Keratinocyte (primary cell): ENCODE results near the gene RPL39L. TPM values are rescaled to one million over a fixed set of nuclear protein-coding genes. Genes with fewer than 3 reads are reported as not detected.

Experiments used
- DNase-seq: peaks from one replicate; pipeline ENCODE4 v3.0.0-alpha.2; 2011; ENCODE audit warnings: low read depth, missing footprints, low spot score
- FAIRE-seq: peaks from 2 replicates; lab custom pipeline; 2011; peaks lifted over from hg19 to GRCh38; lab: Jason Lieb, UNC
- H2AFZ ChIP-seq: 2 replicates; pipeline ENCODE4 v1.6.0; 2012; ENCODE audit warnings: low read length, control low read depth, inconsistent platforms; ENCODE audit not compliant: control insufficient read depth
- H3K27ac ChIP-seq: 2 replicates; pipeline ENCODE4 v1.5.1; 2011; ENCODE audit warnings: low read length; ENCODE audit not compliant: control insufficient read depth, insufficient read depth
- H3K27me3 ChIP-seq: 3 replicates; pipeline ENCODE4 v1.6.0; 2011; ENCODE audit warnings: low read length; ENCODE audit not compliant: control insufficient read depth, insufficient read depth; ENCODE audit errors: extremely low read depth
- H3K36me3 ChIP-seq, 2 experiments: 2 replicates in 1 of 2; 3 replicates in 1 of 2; pipeline ENCODE4 v1.5.1; 2011; ENCODE audit warnings: low read length in 2 of 2, mild to moderate bottlenecking in 1 of 2; ENCODE audit not compliant: control insufficient read depth in 2 of 2, insufficient read depth in 2 of 2; ENCODE audit errors: extremely low read depth in 1 of 2
- H3K4me1 ChIP-seq: 3 replicates; pipeline ENCODE4 v1.5.1; 2011; ENCODE audit warnings: low read length; ENCODE audit not compliant: control insufficient read depth, insufficient read depth; ENCODE audit errors: extremely low read depth
- H3K4me2 ChIP-seq: 3 replicates; pipeline ENCODE4 v1.6.0; 2011; ENCODE audit warnings: low read depth, low read length; ENCODE audit not compliant: control insufficient read depth, insufficient read depth; ENCODE audit errors: extremely low read depth
- H3K4me3 ChIP-seq, 3 experiments: fragments of 200-600 bp in 1 of 3; sonication (generic) in 1 of 3; 2 replicates in 2 of 3; 3 replicates in 1 of 3; pipeline ENCODE4 v1.5.1; 2011 to 2016; ENCODE audit warnings: low read length in 3 of 3, mild to moderate bottlenecking in 3 of 3, control low read depth in 2 of 3, inconsistent platforms in 1 of 3, low read depth in 1 of 3, mixed read lengths in 1 of 3, mixed run types in 1 of 3, moderate library complexity in 1 of 3; ENCODE audit not compliant: control insufficient read depth in 2 of 3, insufficient read depth in 2 of 3; ENCODE audit errors: extremely low read depth in 1 of 3
- H3K79me2 ChIP-seq: 2 replicates; pipeline ENCODE4 v1.6.0; 2012; ENCODE audit warnings: low read length; ENCODE audit not compliant: control insufficient read depth, insufficient read depth
- H3K9ac ChIP-seq: 3 replicates; pipeline ENCODE4 v1.6.0; 2011; ENCODE audit warnings: low read length; ENCODE audit not compliant: control insufficient read depth, insufficient read depth; ENCODE audit errors: extremely low read depth
- H3K9me1 ChIP-seq: 3 replicates; pipeline ENCODE4 v1.6.0; 2011; ENCODE audit warnings: low read length; ENCODE audit not compliant: control insufficient read depth, insufficient read depth; ENCODE audit errors: extremely low read depth
- H3K9me3 ChIP-seq: 2 replicates; pipeline ENCODE4 v1.5.1; 2012; ENCODE audit warnings: low read depth, low read length; ENCODE audit not compliant: control insufficient read depth
- H4K20me1 ChIP-seq: 3 replicates; pipeline ENCODE4 v1.6.0; 2011; ENCODE audit warnings: low read length; ENCODE audit not compliant: control insufficient read depth, insufficient read depth; ENCODE audit errors: extremely low read depth
- EZH2 ChIP-seq: IDR thresholded peaks from one replicate; pipeline ENCODE4 v1.6.1; 2012; ENCODE audit warnings: inconsistent platforms, mild to moderate bottlenecking, low read length, moderate library complexity
- dilution Hi-C: fragments of 300-500 bp; cut with MboI; formaldehyde crosslinking; loops from one replicate; pipeline ENCODE4 v1.7.0; 2020; ENCODE audit warnings: low sequenced_read_pairs; ENCODE audit not compliant: extremely low pct_ligation_motif_present
- polyA plus RNA-seq, 5 experiments: library from polyadenylated mRNA; depleted of rRNA in 3 of 5; stranded (reverse) in 3 of 5; stranded (forward) in 1 of 5; unstranded in 1 of 5; fragments of >200 nt; gene quantifications; 1 replicate in 1 of 5; 2 replicates in 3 of 5; 3 replicates in 1 of 5; pipeline versions ENCODE4 v1.2.1 to v1.2.3, GENCODE V29; 2011 to 2012; ENCODE audit warnings: missing spikeins in 2 of 5, low read depth in 1 of 5, low replicate concordance in 1 of 5
- TF ChIP-seq, protein P1 (sequence below), 3 experiments: IDR thresholded peaks in 1 of 3; conservative IDR thresholded peaks in 1 of 3; optimal IDR thresholded peaks in 1 of 3; 2 replicates in 2 of 3; 3 replicates in 1 of 3; pipeline versions ENCODE3 to v1.5.1; 2011; ENCODE audit warnings: low read length in 3 of 3, mild to moderate bottlenecking in 3 of 3, moderate library complexity in 2 of 3, control low read depth in 1 of 3, inconsistent platforms in 1 of 3; ENCODE audit not compliant: insufficient read depth in 2 of 3; ENCODE audit errors: extremely low read depth in 1 of 3

RPL39L gene
- polyA plus RNA-seq, 1 donor (not counting 4 experiments of a cell fraction or from before 2014, with no cell fraction given): 20.0 TPM

DNA sequence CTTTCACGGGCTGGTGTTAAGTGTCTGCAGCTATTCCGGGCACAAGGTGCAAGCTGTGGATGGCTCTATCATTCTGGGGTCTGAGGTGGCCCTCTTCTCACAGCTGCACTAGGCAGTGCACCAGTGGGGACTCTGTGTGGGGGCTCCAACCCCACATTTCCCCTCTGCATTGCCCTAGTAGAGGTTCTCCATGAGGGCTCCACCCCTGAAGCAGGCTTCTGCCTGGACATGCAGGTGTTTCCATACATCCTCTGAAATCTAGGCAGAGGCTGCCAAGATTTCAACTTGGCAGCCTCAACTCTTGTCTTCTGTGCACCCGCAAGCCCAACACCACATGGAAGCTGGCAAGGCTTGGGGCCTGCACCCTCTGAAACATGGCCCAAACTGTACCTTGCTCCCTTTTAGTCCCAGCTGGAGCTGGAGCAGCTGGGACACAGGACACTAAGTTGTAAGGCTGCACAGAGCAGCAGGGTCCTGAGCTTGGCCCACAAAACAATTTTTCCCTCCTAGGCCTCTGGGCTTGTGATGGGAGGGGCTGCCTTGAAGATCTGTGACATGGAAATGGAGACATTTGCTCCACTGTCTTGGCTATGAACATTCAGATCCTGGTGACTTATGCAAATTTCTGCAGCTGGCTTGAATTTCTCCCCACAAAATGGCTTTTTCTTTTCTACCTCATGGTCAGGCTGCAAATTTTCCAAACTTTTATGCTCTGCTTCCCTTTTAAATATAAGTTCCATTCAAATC, 6.0 kb upstream of the RPL39L start:
- H3K79me2 ChIP-seq: no peaks in the 10 kb centered on the region
- H3K4me1 ChIP-seq: no peaks in the 10 kb centered on the region
- TF ChIP-seq EZH2: no peak
- TF ChIP-seq, protein P1, sequence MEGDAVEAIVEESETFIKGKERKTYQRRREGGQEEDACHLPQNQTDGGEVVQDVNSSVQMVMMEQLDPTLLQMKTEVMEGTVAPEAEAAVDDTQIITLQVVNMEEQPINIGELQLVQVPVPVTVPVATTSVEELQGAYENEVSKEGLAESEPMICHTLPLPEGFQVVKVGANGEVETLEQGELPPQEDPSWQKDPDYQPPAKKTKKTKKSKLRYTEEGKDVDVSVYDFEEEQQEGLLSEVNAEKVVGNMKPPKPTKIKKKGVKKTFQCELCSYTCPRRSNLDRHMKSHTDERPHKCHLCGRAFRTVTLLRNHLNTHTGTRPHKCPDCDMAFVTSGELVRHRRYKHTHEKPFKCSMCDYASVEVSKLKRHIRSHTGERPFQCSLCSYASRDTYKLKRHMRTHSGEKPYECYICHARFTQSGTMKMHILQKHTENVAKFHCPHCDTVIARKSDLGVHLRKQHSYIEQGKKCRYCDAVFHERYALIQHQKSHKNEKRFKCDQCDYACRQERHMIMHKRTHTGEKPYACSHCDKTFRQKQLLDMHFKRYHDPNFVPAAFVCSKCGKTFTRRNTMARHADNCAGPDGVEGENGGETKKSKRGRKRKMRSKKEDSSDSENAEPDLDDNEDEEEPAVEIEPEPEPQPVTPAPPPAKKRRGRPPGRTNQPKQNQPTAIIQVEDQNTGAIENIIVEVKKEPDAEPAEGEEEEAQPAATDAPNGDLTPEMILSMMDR (optimal IDR thresholded peaks at IDR 0.05 in 1 of 3, IDR thresholded peaks at IDR 0.05 in 1 of 3, conservative IDR thresholded peaks at IDR 0.05 in 1 of 3; ENCODE audit: extremely low read depth in 1 of 3, insufficient read depth in 2 of 3, low read length in 3 of 3): no peak
- no peak overlapping the region for H3K4me3 ChIP-seq
- H3K4me2 ChIP-seq: no peak overlapping the region
- H3K9ac ChIP-seq: no peak overlapping the region
- dilution Hi-C loops: no loop called here
- H4K20me1 ChIP-seq: no peaks in the 10 kb centered on the region
- no peaks in the 10 kb centered on the region for H3K36me3 ChIP-seq
- H3K9me1 ChIP-seq: no peaks in the 10 kb centered on the region
- FAIRE-seq: no peak
- no peak for DNase-seq
- H2AFZ ChIP-seq: no peak overlapping the region
- no peaks in the 10 kb centered on the region for H3K27me3 ChIP-seq
- peaks cover 2% of the 10 kb centered on the region for H3K9me3 ChIP-seq
- H3K27ac ChIP-seq: no peak overlapping the region

DNA sequence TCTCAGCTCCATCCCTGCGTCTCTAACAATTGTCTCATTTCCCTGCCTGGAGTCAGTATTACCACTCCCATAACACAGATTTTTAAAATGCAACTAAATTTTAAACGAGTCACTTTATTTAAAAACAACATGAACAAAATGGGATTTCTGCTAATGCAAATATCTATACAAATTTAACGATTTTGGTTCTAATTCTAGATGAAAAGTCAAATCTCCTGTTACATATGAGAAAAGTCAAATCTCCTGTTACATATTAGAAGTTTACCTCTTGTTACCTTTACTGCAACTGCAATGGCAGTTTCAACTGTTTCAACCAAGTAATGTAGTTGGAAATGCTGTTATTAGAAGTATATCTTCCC, 578 bp upstream of the RPL39L start:
- FAIRE-seq (peak; percentile 46), DNase-seq (no peak)
- dilution Hi-C loops: no loop called here
- no peaks in the 10 kb centered on the region for H3K9me1 ChIP-seq
- H2AFZ ChIP-seq: peak overlapping the region; percentile 100
- no peaks in the 10 kb centered on the region for H3K9me3 ChIP-seq
- peaks cover 0 to 5% of the 10 kb centered on the region in 2 experiments for H3K36me3 ChIP-seq
- peaks cover 11% of the 10 kb centered on the region for H3K4me1 ChIP-seq
- no peaks in the 10 kb centered on the region for H3K27me3 ChIP-seq
- H3K4me3 ChIP-seq: peak overlapping the region; percentile 48 to 79 (median 78)
- H4K20me1 ChIP-seq: no peaks in the 10 kb centered on the region
- H3K79me2 ChIP-seq: no peaks in the 10 kb centered on the region
- H3K9ac ChIP-seq: peak overlapping the region; percentile 83
- TF ChIP-seq, protein P1 (optimal IDR thresholded peaks at IDR 0.05 in 1 of 3, IDR thresholded peaks at IDR 0.05 in 1 of 3, conservative IDR thresholded peaks at IDR 0.05 in 1 of 3; ENCODE audit: extremely low read depth in 1 of 3, insufficient read depth in 2 of 3, low read length in 3 of 3): no peak
- TF ChIP-seq EZH2: no peak
- H3K27ac ChIP-seq: peak overlapping the region; percentile 86
- peak overlapping the region; percentile 81 for H3K4me2 ChIP-seq
